ENCODE data around the gene APOO. TPM values are rescaled to one million over a fixed set of nuclear protein-coding genes. Genes with fewer than 3 reads are reported as not detected.

APOO gene
- total RNA-seq, result 10 to 100 TPM in 2 of 4 donors, 1 to 10 TPM in 2; 2.7 to 31.7 (median 13.9) TPM

DNA sequence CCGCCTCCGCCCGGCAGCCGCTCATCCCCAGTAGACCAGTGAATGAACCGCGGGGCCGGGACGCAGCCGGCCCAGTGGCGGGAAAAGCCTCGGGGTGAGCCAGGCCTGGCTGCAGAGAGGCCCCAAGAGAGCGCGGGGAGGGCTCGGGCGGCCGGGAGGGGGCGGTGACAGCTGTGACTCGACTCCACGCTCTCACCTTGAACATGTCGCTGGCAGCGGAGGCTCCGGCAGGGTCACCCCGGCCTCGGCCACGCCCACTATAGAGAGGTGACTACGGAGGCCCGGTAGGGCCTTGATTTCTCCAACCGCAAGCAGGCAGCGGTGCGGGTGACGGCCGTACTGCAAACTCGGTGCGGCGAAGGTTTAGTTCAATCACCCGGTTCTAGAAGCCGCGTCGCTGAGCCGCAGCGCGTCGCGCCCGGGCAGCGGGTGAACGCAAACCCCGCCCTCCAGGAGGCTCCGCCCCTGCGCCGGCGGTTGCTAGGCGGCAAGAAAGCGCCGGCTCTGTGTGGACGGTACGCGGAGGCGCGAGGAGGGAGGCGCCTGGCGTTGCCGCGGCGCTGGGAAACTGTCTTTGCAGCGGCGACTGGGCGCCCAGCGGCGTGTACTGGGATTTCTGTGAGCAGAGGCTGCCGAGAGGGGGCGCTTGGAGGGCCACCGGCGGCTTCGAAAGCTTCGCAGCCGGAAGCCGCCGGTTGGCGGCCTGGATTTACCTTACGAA is at the start of gene APOO, which contains the start of gene CXorf58:
Gene APOO (minus strand): TSS at position 441 of the 721 bp plus-strand sequence. CDS start 236 bp downstream, at position 205.
Gene CXorf58 (plus strand): TSS at position 509 of the 721 bp plus-strand sequence. CDS start 2,297 bp downstream, outside the sequence.
- 2 to 43% methylated on average over 13 to 67 of the region's 81 CpGs for WGBS, 2 donors
- peak within 1 kb of the TSS; percentile 45 for H3K4me3 ChIP-seq (ENCODE audit: low read depth, poor library complexity, severe bottlenecking)
- intact Hi-C loops (cut with DNase I; ENCODE audit: low total_unique reads), result loop anchor here (10.0 kb wide), 1 partner anchor 133 kb away; no protein-coding TSS in a partner anchor
- DNase-seq (ENCODE audit: low spot score in 2 of 2), result peak; percentile 80 to 97
- TF ChIP-seq, protein P1, sequence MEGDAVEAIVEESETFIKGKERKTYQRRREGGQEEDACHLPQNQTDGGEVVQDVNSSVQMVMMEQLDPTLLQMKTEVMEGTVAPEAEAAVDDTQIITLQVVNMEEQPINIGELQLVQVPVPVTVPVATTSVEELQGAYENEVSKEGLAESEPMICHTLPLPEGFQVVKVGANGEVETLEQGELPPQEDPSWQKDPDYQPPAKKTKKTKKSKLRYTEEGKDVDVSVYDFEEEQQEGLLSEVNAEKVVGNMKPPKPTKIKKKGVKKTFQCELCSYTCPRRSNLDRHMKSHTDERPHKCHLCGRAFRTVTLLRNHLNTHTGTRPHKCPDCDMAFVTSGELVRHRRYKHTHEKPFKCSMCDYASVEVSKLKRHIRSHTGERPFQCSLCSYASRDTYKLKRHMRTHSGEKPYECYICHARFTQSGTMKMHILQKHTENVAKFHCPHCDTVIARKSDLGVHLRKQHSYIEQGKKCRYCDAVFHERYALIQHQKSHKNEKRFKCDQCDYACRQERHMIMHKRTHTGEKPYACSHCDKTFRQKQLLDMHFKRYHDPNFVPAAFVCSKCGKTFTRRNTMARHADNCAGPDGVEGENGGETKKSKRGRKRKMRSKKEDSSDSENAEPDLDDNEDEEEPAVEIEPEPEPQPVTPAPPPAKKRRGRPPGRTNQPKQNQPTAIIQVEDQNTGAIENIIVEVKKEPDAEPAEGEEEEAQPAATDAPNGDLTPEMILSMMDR (IDR thresholded peaks at IDR 0.05), result peak in 1 of 3 donors; percentile 57
- no peak for TF ChIP-seq POLR2A (IDR thresholded peaks at IDR 0.05)

DNA sequence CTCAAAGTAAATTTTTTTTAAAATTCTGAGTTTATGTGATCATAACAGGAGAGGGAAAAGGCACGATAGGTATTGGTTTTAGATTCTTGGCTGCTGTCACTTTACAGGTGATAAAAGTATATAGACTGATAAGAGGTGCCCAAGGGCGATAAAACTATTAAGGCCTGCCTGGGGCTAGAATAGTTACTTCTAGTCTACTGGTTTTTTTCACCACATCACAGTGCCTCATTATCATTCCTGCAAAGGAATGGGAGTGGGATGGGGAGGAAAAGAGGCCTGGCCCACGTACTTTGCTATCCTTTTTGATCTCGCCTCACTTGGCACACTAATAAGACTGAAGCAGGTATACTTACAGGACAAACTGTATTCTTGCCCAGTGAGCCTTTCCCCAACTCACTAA is 46.7 kb upstream of the APOO start:
- intact Hi-C loops (cut with DNase I; ENCODE audit: low total_unique reads), result no loop called here
- 68 to 77% methylated on average over 4 of the region's 4 CpGs for WGBS, 2 donors
- DNase-seq (ENCODE audit: low spot score in 2 of 2), result no peak
- no peak overlapping the region for H3K4me3 ChIP-seq (ENCODE audit: low read depth, poor library complexity, severe bottlenecking)
- TF ChIP-seq, protein P1 (IDR thresholded peaks at IDR 0.05), result no peak

DNA sequence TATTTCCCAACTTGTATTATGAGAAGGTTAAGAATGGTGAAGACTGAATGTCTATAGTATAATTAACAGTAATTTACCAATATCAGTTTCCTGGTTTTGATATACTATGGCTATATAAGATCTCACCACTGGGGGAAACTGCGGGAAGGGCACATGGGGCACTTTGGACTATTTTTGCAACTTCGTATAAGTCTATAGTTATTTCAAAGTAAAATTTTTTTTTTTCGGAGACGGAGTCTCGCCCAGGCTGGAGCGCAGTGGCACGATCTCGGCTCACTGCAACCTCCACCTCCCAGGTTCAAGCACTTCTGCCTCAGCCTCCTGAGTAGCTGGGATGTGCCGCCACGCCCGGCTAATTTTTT is 46.2 kb upstream of the APOO start:
- no peak overlapping the region for H3K4me3 ChIP-seq (ENCODE audit: low read depth, poor library complexity, severe bottlenecking)
- DNase-seq (ENCODE audit: low spot score in 2 of 2), result peak in 1 of 2 donors; percentile 23
- TF ChIP-seq, protein P1 (IDR thresholded peaks at IDR 0.05), result no peak
- TF ChIP-seq POLR2A (IDR thresholded peaks at IDR 0.05), result no peak
- WGBS, 2 donors, result 92% methylated on average over 11 of the region's 11 CpGs
- intact Hi-C loops (cut with DNase I; ENCODE audit: low total_unique reads), result no loop called here

DNA sequence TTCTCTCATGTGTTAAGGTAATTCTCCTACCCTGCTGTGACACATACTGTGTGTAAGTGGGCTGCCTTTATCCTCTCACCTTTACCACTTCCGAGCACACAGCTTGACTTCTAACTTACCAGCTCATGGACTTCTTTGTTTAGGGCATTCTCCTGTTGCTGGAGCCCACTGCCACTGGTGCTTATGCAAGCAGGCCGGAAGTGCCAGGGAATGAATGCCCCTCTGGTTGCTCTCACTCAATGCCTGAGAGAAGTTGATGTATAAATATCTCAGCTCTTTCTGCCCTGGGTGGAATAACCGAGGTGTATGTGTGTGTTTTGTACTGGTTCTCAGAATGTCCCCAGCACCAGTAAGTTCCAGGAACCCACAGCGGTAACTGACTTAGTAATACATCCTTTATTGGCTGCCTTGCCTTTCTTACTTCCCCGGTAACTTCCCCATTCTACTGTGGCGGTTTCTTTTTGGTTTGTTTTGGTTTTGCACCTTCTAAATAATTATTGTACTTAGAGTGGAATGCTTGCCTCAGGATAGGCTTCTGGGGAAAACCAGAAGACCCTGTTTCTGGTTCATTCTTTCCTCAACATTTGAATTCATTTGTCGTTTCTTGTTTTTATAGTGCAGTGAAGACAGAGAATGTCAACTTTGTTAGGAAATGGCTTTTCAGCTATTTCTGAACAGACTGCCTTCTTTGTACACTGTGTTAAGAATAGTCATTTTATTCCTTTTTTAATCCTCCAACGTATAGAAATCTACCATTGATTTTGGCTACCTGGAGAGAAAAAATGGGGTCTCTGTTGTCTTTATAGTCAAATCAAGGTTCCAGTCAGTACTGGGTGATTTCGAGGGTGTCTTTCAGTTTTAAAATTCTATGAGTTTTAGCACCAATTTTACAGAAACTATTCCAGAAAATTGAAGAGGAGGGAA is 45.5 kb upstream of the APOO start:
- no peak overlapping the region for H3K4me3 ChIP-seq (ENCODE audit: low read depth, poor library complexity, severe bottlenecking)
- peak in 1 of 2 donors; percentile 75 for DNase-seq (ENCODE audit: low spot score in 2 of 2)
- intact Hi-C loops (cut with DNase I; ENCODE audit: low total_unique reads), result no loop called here

DNA sequence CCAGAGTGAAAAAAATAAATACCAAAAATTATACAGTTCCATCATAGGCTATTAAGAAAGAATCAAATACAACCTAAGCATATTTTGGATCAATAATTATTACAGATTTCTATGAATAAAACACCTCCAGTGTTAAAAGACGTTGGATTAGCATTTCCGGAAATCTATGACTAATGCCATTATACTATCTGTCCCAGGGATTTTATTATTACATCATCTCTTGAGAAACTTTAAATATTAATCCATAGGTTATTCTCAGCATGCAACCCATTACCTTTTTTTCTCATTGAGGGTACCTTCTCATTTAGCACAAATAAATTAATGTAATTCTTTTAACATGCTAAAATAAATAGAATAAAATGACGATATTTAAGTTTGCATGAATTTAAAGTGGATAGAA is 44.7 kb upstream of the APOO start:
- TF ChIP-seq, protein P1 (IDR thresholded peaks at IDR 0.05), result no peak
- TF ChIP-seq POLR2A (IDR thresholded peaks at IDR 0.05), result no peak
- intact Hi-C loops (cut with DNase I; ENCODE audit: low total_unique reads), result no loop called here
- H3K4me3 ChIP-seq (ENCODE audit: low read depth, poor library complexity, severe bottlenecking), result no peak overlapping the region
- DNase-seq (ENCODE audit: low spot score in 2 of 2), result no peak
- 57% methylated on average over 3 of the region's 3 CpGs for WGBS, 2 donors

More for the DNA sequence above, 45.5 kb upstream of the APOO start:
- 44 to 48% methylated on average over 9 of the region's 9 CpGs for WGBS, 2 donors
- TF ChIP-seq, protein P1 (IDR thresholded peaks at IDR 0.05), result no peak
- TF ChIP-seq POLR2A (IDR thresholded peaks at IDR 0.05), result no peak
